Measurements from ENCODE around the gene BAZ1B.
"Not testable (repeated sequence)": the region's sequence is repeated elsewhere in the genome, so short reads cannot be mapped to it uniquely, and the experiment has no call there.

The BAZ1B gene

DNA sequence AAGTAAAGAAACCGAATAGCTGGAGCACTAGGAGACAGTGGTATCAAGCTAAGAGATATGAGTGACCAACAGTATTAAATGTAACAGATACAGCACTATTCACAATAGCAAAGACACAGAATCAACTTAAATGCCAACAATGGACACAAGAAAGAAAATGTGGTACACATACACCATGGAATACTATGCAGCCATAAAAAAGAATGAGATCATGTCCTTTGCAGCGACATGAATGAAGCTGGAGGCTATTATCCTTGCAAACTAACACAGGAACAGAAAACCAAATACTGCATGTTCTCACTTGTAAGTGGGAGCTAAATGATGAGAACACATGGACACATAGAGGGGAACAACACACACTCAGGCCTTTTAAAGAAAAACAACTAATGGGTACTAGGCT lies 26.6 kb downstream of the BAZ1B start:
- not testable (repeated sequence) for FAIRE-seq

GRCh38 chr7:73489976-73490375 lies 32.1 kb downstream of the BAZ1B start:
- FAIRE-seq = no peak

GRCh38 chr7:73487486-73487885 lies 34.6 kb downstream of the BAZ1B start:
- no peak for FAIRE-seq

- no peak for FAIRE-seq
Observed at GRCh38 chr7:73483171-73483570, 38.9 kb downstream of the BAZ1B start.

DNA sequence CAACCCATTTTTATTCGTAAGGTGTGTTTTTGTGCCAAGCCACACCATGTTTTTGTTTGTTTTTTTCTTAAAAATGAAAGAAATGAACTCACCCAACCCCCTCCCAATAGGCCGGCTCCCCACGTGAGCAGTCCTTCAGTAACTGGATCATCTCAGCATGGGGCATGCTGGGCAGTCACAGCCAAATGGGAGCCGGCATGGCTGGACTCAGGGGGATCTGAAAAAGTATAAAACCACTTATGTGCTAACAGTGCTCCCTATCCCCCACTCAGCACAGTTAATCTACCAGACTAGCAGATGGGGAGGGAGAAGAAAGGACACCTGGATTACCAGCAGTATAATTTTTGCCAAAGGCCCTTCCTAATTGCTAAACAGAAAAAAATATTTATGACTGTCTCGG lies 39.3 kb downstream of the BAZ1B start:
- no peak for FAIRE-seq

- not testable (repeated sequence) for FAIRE-seq
Observed at GRCh38 chr7:73481521-73481920, 40.6 kb downstream of the BAZ1B start.

- no peak for FAIRE-seq
Observed at GRCh38 chr7:73478549-73478948, 43.5 kb downstream of the BAZ1B start.

- FAIRE-seq = no peak
Observed at GRCh38 chr7:73477376-73477775, 44.7 kb downstream of the BAZ1B start.

GRCh38 chr7:73470208-73470607 lies 51.9 kb downstream of the BAZ1B start:
- FAIRE-seq = no peak

GRCh38 chr7:73467046-73467445 lies 55.0 kb downstream of the BAZ1B start:
- FAIRE-seq = not testable (repeated sequence)

GRCh38 chr7:73466112-73466511 lies 56.0 kb downstream of the BAZ1B start:
- FAIRE-seq = peak; percentile 27

- FAIRE-seq = no peak
Observed at GRCh38 chr7:73463966-73464365, 58.1 kb downstream of the BAZ1B start.

GRCh38 chr7:73463260-73463659 lies 58.8 kb downstream of the BAZ1B start:
- no peak for FAIRE-seq

GRCh38 chr7:73461782-73462285 lies 60.3 kb downstream of the BAZ1B start:
- no peak for FAIRE-seq

- FAIRE-seq = no peak
Observed at GRCh38 chr7:73454424-73454823, 67.7 kb downstream of the BAZ1B start.

DNA sequence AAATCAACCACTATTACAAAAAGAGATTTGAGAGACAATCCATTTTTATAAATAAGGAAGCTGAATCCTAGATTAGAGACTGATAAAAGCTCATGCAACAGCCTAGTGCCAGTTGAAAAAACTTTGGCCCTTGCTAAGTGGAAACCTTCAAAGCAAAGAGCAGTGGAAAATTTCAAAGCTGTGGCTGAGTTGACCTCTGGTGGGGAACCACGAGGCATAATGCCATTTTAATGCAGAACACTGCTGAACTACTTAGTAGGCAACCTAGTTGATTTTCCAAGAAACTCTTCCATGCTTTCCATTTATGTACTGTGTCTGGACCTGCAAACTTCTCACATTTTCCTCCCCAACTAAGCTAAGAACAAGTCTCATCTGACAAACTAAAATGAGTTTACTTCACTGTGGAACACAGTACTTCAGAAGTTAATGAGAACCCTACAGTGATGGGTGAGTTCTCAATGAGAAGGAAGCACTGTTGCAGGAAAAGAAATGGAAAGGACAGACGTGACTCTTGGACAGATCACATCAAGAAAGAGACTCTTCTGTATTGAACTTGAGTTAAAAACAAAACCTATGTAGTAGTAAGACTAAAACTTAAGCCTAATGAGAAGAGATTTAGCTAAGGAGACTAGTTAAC lies 69.0 kb downstream of the BAZ1B start:
- FAIRE-seq = peak; percentile 46

GRCh38 chr7:73451780-73452398 lies 70.2 kb downstream of the BAZ1B start:
- peak; percentile 65 for FAIRE-seq

DNA sequence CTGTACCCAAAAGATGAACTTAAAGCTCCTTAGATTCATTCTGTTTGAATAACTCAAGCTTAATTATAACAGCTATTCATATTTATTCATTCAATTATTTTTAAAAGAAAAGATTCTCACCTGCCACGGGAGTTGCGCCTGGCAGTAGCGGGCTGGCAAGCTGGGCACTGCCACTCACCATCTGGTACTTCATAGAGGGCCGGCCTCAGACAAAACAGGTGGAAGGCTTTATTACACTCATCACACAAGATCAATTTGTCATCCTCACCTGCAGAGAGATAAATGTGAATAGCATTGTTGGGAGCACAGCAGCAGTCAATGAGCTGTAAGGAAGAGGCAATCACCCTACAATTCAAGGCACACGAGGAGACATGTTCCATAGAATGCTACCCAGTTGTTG lies 72.7 kb downstream of the BAZ1B start:
- FAIRE-seq = no peak

DNA sequence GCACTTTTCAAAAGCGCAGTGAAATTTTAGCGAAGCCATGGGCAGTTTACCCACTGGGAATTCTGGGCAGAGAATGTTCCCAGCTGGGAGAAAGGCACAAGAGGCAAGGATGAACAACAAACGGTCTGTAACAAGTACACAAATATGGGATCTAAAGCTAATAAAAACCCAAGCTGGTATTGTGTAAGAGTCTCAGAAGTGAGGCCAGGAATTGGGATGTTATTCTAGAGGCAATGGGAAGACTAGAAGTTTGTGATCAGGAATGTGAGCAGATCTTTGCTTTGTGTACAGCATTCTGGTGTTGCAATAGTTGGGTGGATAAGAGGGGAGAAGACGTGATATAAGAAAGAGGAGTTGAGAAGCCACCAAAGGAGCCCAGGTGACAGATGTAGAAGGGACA lies 73.5 kb downstream of the BAZ1B start:
- FAIRE-seq = no peak

DNA sequence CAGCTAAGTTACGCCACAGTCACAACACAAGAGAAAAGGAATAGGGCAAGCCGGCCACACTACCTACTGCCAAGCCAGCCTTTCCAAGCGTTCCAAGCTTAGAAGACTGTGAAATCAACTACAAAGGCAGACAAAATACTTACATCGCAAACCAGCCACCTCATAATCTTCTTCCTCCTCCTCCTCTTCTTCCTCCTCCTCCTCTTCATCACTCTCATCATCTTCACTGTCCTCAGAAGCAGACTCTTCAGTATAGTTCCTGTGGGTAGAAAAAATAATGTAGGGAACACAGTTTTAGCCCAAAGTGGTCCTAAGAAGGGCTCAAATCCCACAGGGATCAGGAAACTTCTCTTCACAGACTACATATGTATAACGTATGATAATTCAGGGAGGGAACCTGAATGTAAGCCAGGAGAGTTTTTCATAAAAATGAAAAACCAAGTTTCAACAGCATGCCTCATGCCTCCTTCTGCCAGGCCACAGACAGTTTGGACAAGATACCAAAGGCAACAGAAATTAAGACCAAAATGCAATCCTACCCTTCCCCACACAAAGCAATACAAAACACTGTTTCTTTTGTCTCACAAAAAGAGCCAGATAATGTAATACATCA lies 74.9 kb downstream of the BAZ1B start:
- no peak for FAIRE-seq

DNA sequence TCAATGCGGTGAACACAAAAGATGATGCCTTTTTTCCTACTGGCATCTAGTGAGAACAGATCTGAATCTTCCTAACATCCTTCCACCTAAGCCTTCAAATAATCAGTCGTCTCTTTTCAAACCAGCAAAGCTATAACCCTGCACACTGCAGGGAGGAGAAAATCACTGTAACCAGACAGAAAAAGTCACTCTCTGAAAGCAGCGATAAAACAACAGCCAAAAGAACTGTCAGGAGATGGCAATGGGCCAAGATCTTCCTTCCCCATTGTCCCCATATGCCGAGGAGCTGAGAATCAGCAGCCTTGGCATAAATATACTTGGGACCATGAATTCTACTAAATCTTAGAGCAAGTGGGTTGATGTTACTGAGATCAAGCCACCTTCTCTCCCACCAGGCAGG lies 75.4 kb downstream of the BAZ1B start:
- no peak for FAIRE-seq

DNA sequence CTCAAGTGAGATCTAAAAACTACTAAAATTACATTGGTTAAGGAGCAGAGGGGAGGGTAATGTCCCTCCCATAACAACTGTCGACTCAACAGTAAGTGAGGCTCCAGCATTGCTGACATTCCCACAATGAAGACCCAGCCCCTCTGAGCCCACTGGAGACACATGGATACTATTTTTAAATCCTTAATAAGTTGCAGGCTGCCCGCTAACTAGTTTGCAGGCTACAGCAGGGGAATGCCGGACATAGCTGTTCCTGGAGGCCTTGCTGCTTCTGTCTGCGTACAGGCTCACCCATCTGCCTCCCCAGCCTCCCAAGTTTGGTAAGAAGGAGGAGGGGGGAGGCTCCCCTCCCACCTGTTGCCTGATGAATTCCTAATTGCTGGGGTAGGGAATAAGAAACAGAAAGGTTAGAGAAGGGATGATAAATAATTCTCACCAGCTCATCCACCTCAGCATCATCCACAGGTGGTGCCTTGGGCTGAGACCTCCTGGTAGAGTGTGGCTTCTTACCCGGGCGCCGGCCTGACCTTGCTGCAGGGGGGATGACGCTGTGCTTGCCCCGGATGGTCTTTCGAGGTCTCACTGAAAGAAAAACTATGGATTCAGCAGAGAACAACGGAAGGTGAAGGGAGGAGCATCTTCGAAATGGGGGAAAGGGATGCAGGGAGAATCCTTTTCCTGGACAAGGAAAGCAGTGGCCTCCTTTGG lies 78.4 kb downstream of the BAZ1B start:
- no peak for FAIRE-seq

- FAIRE-seq = no peak
Observed at GRCh38 chr7:73442903-73443500, 79.1 kb downstream of the BAZ1B start.

All from G401.6 (cell line).